ENCODE results near the gene PECR. TPM values are rescaled to one million over a fixed set of nuclear protein-coding genes. Genes with fewer than 3 reads are reported as not detected.
A peak's percentile ranks its signal among the peaks of the same experiment; 100 is the strongest.

Gene PECR
- 10 to 100 TPM; 39.8 to 49.6 (median 44.9) TPM for polyA plus RNA-seq (ENCODE audit: insufficient read length in 4 of 4)

DNA sequence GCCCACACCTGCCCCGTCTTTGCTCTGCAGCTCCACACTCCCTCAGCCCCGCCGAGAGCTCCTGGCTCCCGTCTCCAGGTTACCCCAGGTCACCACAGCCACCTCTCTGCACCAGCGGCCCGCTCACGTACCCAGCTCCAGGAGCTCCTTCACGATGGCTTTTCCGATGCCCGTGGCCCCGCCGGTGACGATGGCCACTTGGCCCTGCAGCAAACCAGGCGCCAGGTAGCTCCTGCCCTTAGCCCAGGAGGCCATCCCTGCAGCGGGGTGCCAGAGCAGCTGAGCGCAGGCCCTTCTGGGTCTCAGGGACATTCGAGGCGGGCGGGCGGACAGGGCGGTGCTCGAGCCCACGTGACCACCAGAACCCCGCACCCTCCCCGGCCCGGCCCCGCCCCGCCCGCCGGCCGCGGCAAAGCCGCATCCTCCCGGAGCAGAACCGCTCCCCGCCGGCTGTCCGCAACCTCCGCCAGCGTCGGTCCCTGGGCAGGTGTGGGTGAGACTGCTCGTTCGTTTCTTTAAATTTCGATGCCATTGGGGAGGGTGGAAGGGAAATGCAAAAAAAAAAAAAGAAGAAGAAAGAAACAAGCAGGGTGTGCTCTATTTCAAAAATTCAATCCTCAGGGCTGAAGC lies at the start of gene PECR, which contains the start of gene TMEM169:
PECR (minus strand) TSS at position 323 of the 630 bp plus-strand sequence; CDS start at position 255, 68 bp downstream.
TMEM169 (plus strand) TSS at position 433 of the 630 bp plus-strand sequence. CDS start 14,045 bp downstream, outside the sequence.
- DNase-seq (ENCODE audit: low read depth in 4 of 4, low spot score in 3 of 4), result peak in 2 of 4 donors; percentile 46 to 67

DNA sequence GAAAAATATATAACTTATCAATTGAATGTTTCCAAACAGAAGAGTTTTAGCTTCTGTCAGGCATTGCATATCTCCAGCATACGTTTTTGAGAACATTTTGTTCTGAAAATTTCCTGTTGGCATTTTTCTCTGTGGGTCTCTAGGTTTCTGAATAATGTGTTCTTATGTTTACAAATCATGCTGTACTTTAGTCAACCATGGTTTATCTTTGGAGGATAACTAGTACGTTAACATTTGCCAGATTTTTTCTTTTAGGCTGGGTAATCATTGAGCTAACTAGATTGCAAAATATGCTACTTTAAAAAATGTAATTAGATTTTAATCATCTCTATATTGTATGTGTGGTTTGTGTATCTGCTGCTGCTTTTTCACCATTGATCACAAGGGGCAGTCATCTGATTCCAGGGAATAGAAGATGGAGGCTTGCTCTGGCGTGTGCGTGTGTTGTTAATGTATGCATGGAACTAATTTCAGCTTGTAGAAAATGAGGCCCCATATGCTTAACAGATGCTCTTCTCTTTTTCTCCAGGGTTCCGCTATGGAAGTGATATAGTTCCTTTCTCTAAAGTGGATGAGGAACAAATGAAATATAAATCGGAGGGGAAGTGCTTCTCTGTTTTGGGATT lies 48.9 kb upstream of the PECR start:
- no peak for DNase-seq (ENCODE audit: low read depth in 4 of 4, low spot score in 3 of 4)

DNA sequence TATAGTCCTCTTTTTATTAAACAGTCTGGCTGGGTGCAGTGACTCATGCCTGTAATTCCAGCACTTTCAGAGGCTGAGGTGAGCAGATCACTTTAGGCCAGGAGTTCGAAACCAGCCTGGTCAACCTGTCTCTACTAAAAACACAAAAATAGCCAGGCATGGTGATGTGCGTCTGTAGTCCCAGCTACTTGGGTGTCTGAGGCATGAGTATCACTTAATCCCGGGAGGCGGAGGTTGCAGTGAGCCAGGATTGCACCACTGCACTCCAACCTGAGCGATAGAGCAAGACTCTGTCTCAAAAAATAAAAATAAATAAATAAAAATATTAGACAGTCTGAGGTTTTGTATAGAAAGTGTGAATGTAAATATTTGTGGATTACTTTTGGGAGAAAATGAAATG lies 45.3 kb upstream of the PECR start:
- DNase-seq (ENCODE audit: low read depth in 4 of 4, low spot score in 3 of 4), result no peak

DNA sequence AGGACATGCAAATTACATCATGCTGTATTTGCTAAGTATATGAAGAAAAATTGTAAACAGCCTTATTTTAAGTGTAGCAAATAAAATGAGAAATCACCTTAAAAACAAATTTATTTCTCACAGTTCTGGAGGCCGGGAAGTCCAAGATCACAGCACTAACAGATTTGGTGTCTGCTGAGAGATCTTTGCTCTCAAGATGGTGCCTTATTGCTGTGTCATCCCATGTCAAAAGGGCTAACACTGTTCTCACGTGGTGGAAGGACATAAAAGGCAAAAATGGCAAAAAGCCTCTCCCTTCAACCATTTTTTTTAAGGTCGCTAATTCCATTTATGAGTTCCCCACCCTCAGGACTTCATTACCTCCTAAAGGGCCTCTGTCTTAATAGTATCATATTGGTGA lies 39.6 kb upstream of the PECR start:
- DNase-seq (ENCODE audit: low read depth in 4 of 4, low spot score in 3 of 4), result no peak

DNA sequence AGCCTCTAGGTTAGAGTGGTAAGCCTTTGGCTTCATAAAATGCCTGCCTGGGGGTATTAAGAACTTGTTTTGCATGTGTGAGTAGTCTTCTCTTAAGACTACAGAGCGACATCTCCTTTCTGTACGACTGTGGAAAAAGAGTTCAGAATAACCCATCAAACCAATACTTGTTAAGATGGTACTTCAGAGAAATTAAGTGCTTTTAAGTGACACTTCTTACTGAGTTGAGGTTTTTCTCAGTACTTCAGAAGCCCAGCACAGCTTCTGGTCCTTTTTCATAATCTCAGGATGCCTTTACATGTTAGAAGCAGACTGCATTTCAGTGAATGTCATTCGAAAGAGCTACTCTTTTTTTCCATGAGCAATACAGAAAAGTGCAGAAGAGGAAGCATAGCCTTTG lies 38.4 kb upstream of the PECR start:
- DNase-seq (ENCODE audit: low read depth in 4 of 4, low spot score in 3 of 4), result no peak

DNA sequence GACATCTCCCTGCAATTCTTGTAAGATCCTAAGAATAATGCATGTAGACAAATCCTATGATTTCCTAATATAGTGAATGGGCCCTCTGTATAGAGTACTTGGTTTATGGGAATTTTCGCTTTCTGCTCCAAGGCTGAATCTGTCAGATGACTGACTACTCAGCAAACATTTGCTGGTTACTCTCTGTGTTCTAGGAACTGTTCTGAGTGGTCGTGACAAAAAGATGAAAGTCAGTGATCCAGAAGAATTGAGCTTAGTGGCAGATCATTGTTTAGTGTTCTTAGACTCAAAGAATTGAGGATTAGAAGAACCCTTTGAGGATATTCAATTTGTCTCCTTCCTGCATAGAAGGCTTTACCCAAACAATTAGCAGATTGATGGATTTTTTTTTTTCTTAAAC lies 37.5 kb upstream of the PECR start:
- DNase-seq (ENCODE audit: low read depth in 4 of 4, low spot score in 3 of 4), result no peak

DNA sequence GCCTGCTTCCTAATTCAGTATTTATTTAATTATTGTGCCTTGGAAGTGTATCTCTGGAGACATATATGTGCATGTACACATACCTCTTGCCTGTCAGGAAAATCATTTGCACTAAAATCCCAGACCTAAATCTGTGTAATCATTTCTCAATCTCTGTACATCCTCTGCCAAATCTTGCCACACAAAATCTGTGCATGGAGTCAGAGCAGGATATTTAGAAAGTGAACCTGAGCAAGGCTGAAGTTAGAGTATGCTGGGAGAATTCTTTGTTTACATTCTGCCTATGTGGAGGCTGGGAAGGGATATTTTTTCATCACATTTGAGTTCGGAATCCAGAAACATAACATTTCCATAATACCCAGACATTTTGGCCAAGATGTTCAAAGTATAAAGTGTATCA lies 36.9 kb upstream of the PECR start:
- DNase-seq (ENCODE audit: low read depth in 4 of 4, low spot score in 3 of 4), result no peak

DNA sequence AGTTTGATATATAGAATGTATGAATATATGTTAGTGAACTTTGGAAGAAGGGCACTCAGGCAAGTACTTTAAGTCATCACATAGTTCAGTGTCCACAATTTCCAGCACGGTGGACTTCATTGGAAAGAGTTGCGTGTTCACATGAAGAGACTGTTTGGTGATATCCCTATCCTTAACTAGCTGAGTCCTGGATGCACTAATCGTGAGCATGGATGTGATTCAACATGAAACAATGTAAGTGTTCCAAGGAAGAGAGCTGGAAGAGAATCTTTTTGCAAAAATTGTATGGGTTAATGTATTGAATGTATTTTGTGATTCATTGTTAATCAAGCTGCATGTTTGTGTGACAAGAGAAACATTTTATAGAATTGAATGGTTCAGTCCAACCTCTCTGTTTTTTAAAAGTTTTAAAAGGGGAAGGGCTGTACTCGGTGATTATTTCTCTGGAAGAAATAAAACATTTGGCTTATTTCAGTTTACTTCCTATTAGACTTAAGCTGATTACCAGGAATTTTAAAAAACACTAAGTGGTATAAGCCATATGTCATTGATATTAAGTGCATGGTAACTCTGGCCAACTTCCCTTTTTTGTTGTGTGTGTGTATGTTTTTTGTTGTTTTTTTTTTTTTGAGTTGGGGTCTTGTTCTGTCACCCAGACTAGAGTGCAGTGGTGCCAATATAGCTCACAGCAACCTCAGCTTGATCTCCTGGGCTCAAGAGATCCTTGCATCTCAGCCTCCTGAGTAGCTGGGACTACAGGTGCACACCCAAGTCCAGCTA lies 36.1 kb upstream of the PECR start:
- DNase-seq (ENCODE audit: low read depth in 4 of 4, low spot score in 3 of 4), result no peak

DNA sequence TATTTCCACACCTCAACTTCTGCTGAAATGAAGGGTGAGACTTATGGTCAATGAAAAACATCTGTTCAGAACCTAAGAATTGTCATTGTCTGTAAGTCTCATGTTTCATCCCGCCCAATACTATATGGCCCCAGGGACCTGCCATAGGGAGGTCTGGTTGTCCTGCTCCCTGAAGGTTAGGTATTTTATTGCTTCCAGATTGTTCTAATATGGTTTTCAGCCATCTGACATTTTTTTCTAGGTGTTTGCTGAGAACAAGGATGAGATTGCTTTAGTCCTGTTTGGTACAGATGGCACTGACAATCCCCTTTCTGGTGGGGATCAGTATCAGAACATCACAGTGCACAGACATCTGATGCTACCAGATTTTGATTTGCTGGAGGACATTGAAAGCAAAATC lies 34.8 kb upstream of the PECR start:
- no peak for DNase-seq (ENCODE audit: low read depth in 4 of 4, low spot score in 3 of 4)

DNA sequence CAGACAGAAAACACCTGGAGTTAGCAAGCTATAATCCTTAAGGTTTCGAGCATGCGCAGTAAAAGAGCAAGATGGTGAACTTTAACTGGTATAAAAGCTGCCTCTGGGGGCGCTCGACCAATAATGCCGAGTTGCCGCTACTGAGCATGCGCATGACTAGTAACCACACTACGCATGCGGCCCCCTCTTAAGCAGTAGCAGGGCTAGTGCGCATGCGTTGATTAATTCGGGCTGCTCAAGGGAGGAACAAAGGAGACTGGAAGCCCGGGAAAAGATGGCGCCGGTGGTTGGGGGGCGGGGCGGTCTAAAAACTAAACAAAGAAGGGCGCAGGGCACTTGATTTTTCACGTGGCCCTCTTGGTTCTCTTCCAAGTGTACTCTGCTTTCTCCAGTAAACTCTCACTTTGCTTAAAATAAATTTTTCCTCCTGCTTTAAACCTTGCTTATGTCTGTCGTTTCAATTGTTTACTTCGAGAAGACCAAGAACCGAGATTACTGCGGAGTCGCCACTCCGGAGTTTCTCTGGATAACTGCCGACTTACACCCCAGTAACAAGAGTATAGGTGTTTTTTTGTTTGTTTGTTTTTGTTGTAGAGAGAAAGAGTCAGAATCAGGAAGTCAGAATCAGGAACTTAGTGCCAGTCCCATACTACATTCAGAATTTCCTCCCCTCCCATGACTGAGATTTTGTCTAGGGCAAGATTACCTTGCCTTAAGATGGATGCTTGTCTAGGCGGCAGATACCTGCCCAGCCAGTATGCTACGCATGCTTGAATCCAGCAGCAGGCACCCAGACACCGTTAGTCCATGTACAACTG lies 33.3 kb upstream of the PECR start:
- peak; percentile 100 for DNase-seq (ENCODE audit: low read depth in 4 of 4, low spot score in 3 of 4)

DNA sequence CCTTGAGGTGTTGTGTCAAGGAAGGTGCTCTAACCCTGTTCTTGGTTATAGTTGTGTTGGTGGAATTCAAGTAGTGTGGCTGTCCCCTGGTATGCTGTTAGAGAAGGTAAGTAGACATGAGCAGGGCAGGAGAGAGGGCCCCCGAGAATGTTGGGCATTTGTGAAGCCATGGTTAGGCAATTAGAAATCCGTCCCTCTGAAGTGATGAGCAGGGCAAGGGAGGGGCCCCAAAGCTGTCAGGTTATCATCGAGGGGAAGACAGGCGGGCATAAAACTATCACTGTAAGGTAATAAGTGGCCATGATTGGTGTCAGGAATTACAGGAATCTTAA lies 32.7 kb upstream of the PECR start:
- no peak for DNase-seq (ENCODE audit: low read depth in 4 of 4, low spot score in 3 of 4)

DNA sequence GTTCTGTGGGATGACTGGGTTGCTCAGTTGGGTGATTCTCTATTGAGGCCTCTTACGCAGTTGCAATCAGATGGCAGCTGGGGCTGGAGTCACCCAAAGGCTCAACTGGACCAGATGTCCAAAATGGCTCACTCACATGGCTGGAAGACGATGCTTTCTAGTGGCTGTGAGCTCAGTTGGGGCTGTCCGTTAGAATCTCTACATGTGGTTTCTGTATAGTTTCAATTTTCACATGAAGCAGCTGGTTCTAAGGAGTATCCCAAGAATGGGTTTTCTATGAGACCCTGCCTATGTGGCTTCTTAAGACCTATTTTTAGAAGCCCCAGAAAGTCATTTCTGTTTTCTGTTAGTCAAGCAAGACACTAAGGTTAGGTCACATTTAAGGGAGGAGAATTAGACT lies 32.0 kb upstream of the PECR start:
- DNase-seq (ENCODE audit: low read depth in 4 of 4, low spot score in 3 of 4), result no peak

DNA sequence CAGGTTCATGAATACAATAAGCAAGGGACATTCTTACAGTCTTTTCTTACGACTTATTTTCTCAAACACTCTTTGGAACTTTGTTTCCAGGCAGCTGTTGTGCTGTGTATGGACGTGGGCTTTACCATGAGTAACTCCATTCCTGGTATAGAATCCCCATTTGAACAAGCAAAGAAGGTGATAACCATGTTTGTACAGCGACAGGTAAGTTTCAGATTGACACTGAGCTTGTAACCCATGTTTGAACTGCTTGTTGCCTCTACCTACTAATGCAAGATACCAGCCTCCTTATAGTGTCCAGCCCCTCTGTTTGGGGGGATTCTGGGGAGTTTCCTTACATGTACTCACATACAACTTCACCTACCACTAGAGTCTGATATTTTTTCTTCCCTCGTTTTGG lies 31.3 kb upstream of the PECR start:
- no peak for DNase-seq (ENCODE audit: low read depth in 4 of 4, low spot score in 3 of 4)

DNA sequence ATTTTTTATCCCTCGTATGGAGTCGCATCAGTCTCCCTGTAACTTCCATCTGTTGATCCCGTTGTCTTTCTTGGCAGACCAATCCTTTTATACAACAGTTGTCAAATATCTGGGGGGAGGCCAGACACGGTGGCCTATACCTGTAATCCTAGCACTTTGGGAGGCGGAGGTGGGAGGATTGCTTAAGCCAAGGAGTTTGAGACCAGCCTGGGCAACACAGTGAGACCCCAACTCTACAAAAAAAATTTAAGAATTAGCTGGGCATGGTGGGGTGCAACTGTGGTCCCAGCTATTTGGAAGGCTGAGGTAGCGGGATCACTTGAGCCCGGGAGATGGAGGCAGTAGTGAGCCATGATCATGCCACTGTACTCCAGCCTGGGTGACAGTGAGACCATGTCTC lies 29.5 kb upstream of the PECR start:
- DNase-seq (ENCODE audit: low read depth in 4 of 4, low spot score in 3 of 4), result no peak

DNA sequence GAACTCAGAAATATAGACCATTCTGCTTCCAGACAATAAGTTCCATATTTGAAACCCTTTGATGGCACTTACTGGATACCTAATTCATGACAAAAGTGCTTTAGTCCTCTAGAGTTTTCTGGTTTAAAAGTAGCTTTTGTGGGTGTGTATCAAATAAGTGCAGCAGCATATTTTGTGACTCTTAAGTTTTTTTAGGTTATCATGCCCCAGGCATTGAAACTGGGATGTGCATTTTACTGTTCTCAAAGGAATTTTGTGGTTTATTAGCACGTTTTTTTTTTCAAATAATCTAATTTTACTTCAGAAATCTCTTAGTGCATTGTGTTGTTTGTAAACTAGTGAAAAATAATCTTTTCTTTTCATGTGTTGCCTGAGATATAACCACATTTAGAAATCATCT lies 29.0 kb upstream of the PECR start:
- no peak for DNase-seq (ENCODE audit: low read depth in 4 of 4, low spot score in 3 of 4)

DNA sequence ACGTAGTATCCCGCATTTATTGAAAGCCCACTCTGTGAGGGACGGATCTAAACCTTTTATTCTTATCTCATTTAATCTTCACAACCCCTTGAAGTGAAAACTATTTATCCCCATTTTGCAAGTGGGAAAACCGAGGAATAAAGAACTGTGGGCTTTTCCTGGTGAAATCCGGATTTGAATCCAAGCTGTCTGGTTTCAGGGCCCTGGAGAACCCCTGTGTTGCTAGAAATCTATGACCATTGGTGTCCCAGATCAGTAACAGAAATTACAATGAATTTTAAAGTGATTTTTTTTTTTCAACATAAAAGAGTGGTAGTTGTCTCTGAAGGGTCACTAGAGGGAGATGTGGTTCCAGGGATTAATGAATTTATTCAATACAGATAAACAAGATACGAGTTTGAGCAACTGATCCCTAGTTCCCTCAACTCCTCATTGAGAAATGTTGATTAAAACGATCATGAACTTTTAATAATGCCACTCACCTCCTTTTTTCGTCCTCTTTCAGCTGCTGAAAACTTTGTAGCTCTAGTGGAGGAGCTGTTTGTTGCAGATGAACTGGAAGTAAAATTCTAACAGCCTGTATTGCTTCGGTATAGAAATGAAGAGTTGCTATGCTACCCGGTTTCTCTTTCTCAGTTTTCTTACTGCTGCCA lies 28.5 kb upstream of the PECR start:
- no peak for DNase-seq (ENCODE audit: low read depth in 4 of 4, low spot score in 3 of 4)

DNA sequence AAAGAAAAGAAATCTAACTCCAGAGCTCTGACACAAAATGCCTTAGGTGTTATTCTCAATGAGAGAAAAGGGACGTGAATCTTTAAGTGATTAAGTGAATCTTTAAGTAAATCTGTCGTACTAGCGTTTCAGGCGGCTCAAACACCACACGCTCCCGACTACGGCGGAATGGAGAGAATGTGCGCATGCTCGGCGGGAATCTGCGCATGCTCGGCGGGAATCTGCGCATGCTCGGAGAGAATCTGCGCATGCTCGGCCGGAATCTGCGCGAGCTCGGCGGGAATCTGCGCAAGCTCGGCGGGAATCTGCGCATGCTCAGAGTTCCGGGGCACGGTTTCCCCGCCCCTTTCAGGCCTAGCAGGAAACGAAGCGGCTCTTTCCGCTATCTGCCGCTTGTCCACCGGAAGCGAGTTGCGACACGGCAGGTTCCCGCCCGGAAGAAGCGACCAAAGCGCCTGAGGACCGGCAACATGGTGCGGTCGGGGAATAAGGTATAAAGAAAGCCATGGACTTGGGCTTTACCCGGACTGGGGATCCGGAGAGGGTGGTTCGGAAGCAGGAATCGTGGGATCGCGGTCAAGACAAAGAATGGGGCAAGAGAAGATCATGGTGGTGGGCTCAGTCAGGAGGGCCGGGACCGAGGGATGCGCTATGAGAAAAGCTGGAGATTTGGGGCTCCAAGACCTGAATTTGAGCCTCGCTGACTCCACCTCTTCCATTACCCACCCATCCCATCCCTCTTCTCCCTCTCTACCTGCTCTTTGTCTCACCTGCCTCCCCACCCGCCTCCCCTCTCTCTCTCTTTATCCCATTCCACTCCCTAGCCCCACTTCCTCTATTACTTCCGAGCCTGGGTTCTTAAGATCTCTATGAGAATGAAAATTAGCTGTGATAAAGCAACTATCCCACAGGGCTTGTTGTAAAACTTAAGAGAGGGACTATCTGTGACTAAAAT lies 27.6 kb upstream of the PECR start, which contains the start of gene XRCC5:
XRCC5 (plus strand) TSS at position 382 of the 955 bp plus-strand sequence; CDS start at position 471, 89 bp downstream.
- DNase-seq (ENCODE audit: low read depth in 4 of 4, low spot score in 3 of 4), result peak; percentile 95 to 100 (median 96)

DNA sequence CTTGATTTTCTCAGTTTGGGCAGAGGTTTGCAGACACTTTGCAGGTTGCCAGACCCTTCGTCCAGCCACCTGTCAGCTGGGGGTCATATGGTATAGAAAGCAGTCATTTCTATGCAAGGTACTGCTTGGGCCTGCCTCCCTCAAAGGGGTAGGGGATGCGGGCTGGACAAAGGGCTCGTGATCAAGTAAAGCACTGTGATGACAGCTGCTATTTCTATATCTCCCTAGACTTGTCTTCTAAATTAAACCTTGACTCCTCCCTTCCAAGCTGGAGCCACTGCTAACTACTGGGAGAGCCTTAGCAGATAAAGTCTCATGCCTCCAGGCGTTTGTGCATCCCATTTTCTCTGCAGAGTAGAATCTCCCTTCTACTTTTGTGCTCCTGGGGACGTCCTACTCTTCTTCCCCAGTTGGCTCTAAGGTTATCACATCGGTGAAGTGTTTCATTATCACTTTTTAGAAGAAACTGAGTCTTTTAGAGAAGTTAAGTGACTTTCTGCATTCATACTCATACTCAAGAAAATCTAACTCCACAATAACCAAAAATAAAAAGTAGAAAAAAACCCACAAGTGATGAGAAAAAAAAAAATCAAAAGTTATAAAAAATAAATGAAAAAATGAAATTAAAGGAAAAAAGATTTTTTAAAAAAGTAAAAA lies 26.8 kb upstream of the PECR start:
- DNase-seq (ENCODE audit: low read depth in 4 of 4, low spot score in 3 of 4), result no peak

DNA sequence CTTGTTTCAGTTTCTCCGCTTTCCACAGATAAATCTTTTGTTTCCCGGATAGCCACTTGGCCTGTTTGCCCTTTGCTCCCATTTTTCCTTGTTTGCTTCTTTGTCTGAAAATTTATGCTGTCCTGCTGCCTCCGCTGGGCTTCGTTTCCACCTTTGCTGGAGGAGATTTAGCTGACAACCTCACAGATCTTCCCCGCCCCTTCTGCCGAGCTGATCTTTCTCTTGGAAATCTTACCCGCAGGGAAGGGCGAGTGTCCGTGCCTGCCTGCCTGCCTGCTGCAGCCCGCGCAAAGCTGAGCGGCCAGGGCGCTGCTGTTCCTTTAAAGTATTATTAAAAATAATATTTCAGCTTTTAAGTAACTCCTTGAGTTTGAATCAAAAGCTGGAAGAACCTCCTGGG lies 26.2 kb upstream of the PECR start:
- no peak for DNase-seq (ENCODE audit: low read depth in 4 of 4, low spot score in 3 of 4)

Measured in right renal pelvis (tissue), 4 donors.